Choroid plexus epithelial cell (primary cell): ENCODE results near the gene OSCP1.

Experiments
- DNase-seq: peaks from one replicate; pipeline ENCODE4 v3.0.0-alpha.2; 2010; ENCODE audit warnings: low read depth
- H3K4me3 ChIP-seq: 2 replicates; pipeline ENCODE4 v1.5.1; 2011; ENCODE audit warnings: low read depth, mild to moderate bottlenecking, control low read depth, low read length, moderate library complexity
- CTCF ChIP-seq: conservative IDR thresholded peaks from 2 replicates; pipeline ENCODE4 v1.5.1; 2011; ENCODE audit warnings: low read depth, mild to moderate bottlenecking, control low read depth, inconsistent platforms, low read length, moderate library complexity

Gene OSCP1

DNA sequence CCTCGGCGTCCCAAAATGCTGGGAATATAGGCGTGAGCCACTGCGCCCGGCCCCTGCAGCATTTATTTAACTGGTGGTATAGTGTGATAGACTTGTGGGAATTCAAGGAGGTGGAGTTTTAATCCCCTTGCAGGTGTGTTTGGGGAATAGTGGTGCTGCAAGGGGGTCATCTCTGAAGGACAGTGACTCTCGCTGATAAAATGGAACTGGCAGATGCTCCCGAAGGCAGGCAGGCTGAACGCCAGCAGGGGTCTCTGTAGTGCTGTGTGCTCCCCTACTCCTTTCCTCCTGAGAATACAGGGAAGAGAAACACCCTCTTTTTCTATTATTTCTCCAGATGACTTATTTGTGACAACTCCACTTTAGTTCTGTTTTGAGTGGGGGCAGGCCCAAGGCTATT lies 4.0 kb downstream of the OSCP1 start:
- TF ChIP-seq CTCF = peak; percentile 73
- no peak overlapping the region for H3K4me3 ChIP-seq
- DNase-seq = peak; percentile 45

- H3K4me3 ChIP-seq = no peak overlapping the region
- TF ChIP-seq CTCF = no peak
- DNase-seq = no peak
Measured at GRCh38 chr1:36443297-36443696, 7.0 kb downstream of the OSCP1 start.

DNA sequence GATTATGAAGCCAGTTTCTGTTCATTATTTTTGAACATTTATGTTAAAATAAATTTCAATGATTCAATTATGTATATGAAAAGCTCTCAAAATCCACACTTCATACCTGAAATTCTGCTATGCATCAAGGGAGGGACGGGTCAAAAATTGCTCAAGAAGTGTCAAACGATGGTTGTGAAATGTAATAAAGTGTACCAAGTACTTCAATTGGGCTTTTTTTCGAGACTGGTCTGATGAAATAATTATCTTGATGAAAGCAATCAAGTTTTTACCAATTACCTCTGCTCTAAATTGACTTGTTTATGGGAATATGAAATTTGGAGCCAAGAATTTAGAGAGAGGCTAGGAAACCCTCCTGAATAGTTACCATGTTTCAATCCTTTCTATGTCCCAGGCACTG lies 7.9 kb downstream of the OSCP1 start:
- H3K4me3 ChIP-seq = no peak overlapping the region
- no peak for DNase-seq
- no peak for TF ChIP-seq CTCF

DNA sequence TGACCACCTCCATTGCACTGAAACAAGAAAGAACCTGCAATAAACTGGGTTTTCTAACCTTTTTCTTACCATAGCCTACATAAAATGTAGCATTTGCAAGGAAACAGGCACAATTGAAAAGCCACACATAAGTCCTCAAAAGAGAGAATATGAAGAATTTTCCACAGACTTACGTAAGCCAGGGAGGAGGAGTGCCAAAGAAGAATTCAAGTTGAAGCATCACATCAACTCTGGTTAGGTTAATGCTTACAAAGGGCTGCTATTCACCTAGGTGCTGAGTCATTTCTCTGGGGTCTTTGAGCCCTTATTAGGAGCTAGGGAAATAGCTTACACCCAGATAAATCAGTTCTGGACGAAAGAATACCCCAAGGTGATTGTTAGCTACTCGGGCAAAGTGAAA lies 9.6 kb downstream of the OSCP1 start:
- no peak overlapping the region for H3K4me3 ChIP-seq
- TF ChIP-seq CTCF = no peak
- DNase-seq = peak; percentile 10

DNA sequence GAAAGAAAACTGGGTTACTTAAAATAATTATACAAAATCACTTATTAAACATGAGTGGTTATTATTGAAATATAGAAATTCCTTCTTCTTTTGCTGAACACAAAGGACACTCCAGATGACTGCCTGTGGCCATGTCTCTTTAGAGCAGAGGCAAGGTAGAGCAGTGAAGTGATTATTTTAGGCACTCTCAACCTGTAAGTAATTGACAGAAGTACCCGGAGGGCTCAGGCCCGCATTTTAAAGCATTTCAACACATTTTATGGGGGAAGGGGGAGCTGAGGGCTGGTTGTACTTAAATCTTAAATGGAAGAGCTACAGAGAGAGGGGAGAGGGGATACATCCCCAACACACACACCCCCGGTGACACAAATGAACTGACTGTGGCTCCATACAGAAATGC lies 10.2 kb downstream of the OSCP1 start:
- DNase-seq = no peak
- TF ChIP-seq CTCF = no peak

DNA sequence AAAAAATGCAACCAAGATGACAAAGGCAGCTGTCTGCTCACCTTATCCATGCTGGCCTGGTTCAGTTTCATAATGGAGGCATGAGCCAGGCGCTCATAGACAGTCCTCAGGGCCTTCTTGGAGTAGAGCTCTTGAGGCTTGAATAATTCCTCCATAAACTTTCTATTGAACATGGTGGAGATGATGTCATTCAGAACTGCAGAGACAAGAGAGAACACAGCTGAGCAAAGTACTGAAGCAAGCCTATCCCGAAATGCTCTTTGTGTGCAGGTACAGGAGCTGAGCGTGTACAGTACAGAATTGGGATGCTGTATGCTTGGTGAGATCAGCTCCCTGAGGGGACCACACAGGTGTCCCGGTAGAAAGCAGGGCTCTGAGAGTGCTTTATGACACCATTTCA lies 11.5 kb downstream of the OSCP1 start:
- DNase-seq = no peak
- no peak overlapping the region for H3K4me3 ChIP-seq
- no peak for TF ChIP-seq CTCF

More for the DNA sequence above, 10.2 kb downstream of the OSCP1 start:
- H3K4me3 ChIP-seq = no peak overlapping the region

- peak; percentile 57 for DNase-seq
- no peak overlapping the region for H3K4me3 ChIP-seq
- TF ChIP-seq CTCF = no peak
Measured at GRCh38 chr1:36436821-36437220, 13.4 kb downstream of the OSCP1 start.
